Mucosa of stomach (tissue), 1 donor: ENCODE data around the gene DSTYK.
A peak's percentile ranks its signal among the peaks of the same experiment; 100 is the strongest.

Experiments used
- H3K27me3 ChIP-seq: one replicate; pipeline ENCODE4 v1.7.0; 2013; ENCODE audit warnings: mild to moderate bottlenecking, low read length; ENCODE audit not compliant: control insufficient read depth, insufficient read depth
- H3K36me3 ChIP-seq: one replicate; pipeline ENCODE4 v1.7.0; 2013; ENCODE audit warnings: low read length; ENCODE audit not compliant: control insufficient read depth, insufficient read depth
- H3K4me1 ChIP-seq: one replicate; pipeline ENCODE4 v1.7.0; 2013; ENCODE audit warnings: mild to moderate bottlenecking, low read length; ENCODE audit not compliant: control insufficient read depth, insufficient read depth
- H3K4me3 ChIP-seq: one replicate; pipeline ENCODE4 v1.7.0; 2013; ENCODE audit warnings: low read length
- H3K9ac ChIP-seq: one replicate; pipeline ENCODE4 v1.7.0; 2013; ENCODE audit warnings: mild to moderate bottlenecking, low read length, moderate library complexity
- H3K9me3 ChIP-seq: one replicate; pipeline ENCODE4 v1.7.0; 2013; ENCODE audit warnings: mild to moderate bottlenecking, low read length, moderate library complexity; ENCODE audit not compliant: control insufficient read depth
- donor health status: Pancreatic carcinoma.

DSTYK gene

DNA sequence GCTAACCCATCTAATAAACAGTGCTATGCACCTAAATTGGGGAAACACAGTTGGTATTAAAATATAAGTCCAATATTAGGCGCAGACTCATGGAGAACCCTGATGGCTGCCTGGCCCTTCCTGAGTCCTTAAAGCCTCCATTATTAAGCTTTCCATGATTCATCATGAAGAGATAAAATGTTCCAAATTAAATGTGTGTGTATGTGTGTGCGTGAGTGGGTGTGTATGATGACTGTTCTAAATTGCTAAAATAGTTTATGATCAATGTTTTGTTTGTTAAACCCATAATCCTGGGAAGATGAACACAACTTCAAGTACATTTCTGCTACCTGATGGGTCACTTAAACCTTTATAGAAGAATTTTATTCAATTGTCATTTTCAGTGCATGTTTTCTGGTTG is 83.5 kb downstream of the DSTYK start:
- Histone ChIP-seq H3K4me3 (no peak overlapping the region), H3K36me3 (no peaks in the 10 kb centered on the region), H3K27me3 (no peaks in the 10 kb centered on the region), H3K9ac (no peak overlapping the region), H3K9me3 (no peaks in the 10 kb centered on the region), H3K4me1 (no peaks in the 10 kb centered on the region)

- Histone ChIP-seq H3K9ac (no peak overlapping the region), H3K27me3 (no peaks in the 10 kb centered on the region), H3K36me3 (no peaks in the 10 kb centered on the region), H3K4me3 (no peak overlapping the region), H3K9me3 (no peaks in the 10 kb centered on the region), H3K4me1 (peaks cover 4% of the 10 kb centered on the region)
Measured at GRCh38 chr1:205127646-205128045, 83.9 kb downstream of the DSTYK start.

GRCh38 chr1:205124726-205125125 is 86.8 kb downstream of the DSTYK start:
- Histone ChIP-seq H3K4me3 (no peak overlapping the region), H3K36me3 (no peaks in the 10 kb centered on the region), H3K9ac (no peak overlapping the region), H3K4me1 (peaks cover 16% of the 10 kb centered on the region), H3K27me3 (no peaks in the 10 kb centered on the region), H3K9me3 (no peaks in the 10 kb centered on the region)

DNA sequence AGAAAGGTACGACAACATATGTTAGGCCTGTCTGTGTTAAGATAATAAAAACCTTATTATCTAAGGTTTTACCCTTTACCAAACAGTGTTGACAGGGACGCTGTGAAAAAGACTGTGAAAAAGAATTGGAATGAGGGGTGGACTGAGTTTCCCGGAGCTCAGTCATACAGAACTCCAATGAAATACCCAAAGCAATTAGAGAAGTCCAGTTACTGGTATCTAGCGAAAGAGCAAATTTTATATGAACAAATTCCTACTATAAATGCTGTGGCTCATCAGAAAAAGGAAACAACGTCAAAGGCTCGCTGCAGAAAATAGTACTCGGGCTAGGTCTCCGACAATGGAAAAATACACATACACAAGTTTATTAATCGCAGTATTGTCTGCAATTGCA is 89.0 kb downstream of the DSTYK start:
- Histone ChIP-seq H3K9ac (peak overlapping the region; percentile 95), H3K36me3 (no peaks in the 10 kb centered on the region), H3K4me3 (peak overlapping the region; percentile 96)

GRCh38 chr1:205121660-205122488 is 89.6 kb downstream of the DSTYK start, which contains the start of gene RBBP5:
TSS of gene RBBP5 (minus strand) at chr1:205121978. CDS start at chr1:205121873, 105 bp downstream.
- no peaks in the 10 kb centered on the region for H3K36me3 ChIP-seq
- no peaks in the 10 kb centered on the region for H3K9me3 ChIP-seq
- peak within 1 kb of the TSS; percentile 95 for H3K9ac ChIP-seq
- H3K27me3 ChIP-seq, result no peaks in the 10 kb centered on the region
- peaks cover 16% of the 10 kb centered on the region for H3K4me1 ChIP-seq
- peak within 1 kb of the TSS; percentile 96 for H3K4me3 ChIP-seq

More for the DNA sequence above, 89.0 kb downstream of the DSTYK start:
- Histone ChIP-seq H3K9me3 (no peaks in the 10 kb centered on the region), H3K27me3 (no peaks in the 10 kb centered on the region), H3K4me1 (peaks cover 16% of the 10 kb centered on the region)

GRCh38 chr1:205118752-205119151 is 92.8 kb downstream of the DSTYK start:
- Histone ChIP-seq H3K36me3 (no peaks in the 10 kb centered on the region), H3K27me3 (no peaks in the 10 kb centered on the region), H3K4me3 (no peak overlapping the region), H3K9ac (no peak overlapping the region), H3K4me1 (peaks cover 16% of the 10 kb centered on the region), H3K9me3 (no peaks in the 10 kb centered on the region)

GRCh38 chr1:205111354-205111753 is 100.1 kb downstream of the DSTYK start:
- no peak overlapping the region for H3K4me3 ChIP-seq
- no peaks in the 10 kb centered on the region for H3K4me1 ChIP-seq
- no peaks in the 10 kb centered on the region for H3K36me3 ChIP-seq
- no peaks in the 10 kb centered on the region for H3K27me3 ChIP-seq
- H3K9me3 ChIP-seq, result no peaks in the 10 kb centered on the region
- H3K9ac ChIP-seq, result no peak overlapping the region

DNA sequence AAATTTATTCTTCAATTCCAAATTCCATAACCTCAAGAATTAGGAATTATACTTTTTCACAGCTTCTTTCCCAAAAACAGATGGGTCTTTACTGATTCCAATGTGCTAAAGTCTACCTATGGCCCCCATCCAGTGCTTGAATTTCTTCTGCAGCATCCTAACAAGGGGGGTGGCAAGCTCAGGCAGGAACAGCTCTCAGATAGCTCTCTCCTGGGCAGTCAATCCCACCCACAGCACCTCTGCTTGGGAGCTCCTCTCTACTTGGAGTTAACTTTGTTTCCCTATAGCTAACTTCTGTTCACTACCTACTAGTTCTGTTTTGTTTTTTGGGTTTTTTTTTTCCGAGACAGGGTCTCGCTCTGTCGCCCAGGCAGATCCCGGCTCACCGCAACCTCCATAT is 101.8 kb downstream of the DSTYK start:
- H3K36me3 ChIP-seq, result no peaks in the 10 kb centered on the region
- H3K4me3 ChIP-seq, result no peak overlapping the region
- no peaks in the 10 kb centered on the region for H3K27me3 ChIP-seq
- no peaks in the 10 kb centered on the region for H3K4me1 ChIP-seq
- no peak overlapping the region for H3K9ac ChIP-seq
- no peaks in the 10 kb centered on the region for H3K9me3 ChIP-seq

DNA sequence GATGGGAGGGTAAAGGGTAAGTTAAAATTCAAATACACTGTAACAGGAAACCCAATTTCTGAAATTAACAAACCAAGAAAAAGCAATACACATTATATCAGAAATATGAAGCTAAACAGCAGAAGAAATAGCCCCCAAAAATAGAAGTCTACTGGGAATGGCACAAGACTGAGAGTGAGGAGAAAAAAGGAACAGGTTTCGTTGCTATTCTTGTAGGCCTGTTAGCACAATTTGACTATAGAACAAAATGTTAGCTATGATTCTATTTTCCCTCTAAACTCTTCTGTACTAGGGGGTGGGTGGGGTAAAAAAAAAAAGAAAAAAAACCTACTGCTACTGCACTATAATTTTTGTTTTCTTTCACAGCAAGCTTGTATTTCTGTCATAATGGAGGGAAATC is 102.2 kb downstream of the DSTYK start:
- Histone ChIP-seq H3K9me3 (no peaks in the 10 kb centered on the region), H3K27me3 (no peaks in the 10 kb centered on the region), H3K9ac (no peak overlapping the region), H3K4me1 (no peaks in the 10 kb centered on the region), H3K4me3 (no peak overlapping the region), H3K36me3 (no peaks in the 10 kb centered on the region)

DNA sequence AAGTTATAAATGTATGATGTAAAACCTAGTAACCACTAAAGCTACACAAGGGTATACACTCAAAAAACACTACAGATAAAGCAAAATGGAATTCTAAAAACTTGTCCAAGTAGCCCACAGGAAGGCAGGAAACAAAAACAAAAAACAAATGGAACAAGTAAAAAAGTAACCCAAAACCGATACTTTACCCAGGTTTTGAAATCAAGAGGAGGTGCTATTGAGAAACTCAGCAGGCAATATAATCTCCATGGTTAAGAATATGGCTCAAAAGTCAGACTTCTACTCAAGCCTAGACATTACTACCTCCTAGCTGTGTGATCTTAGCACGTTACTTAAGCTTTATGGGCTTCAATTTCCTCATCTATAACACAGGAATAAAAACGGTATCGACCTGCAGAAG is 103.0 kb downstream of the DSTYK start:
- no peaks in the 10 kb centered on the region for H3K9me3 ChIP-seq
- H3K27me3 ChIP-seq, result no peaks in the 10 kb centered on the region
- H3K9ac ChIP-seq, result no peak overlapping the region
- H3K36me3 ChIP-seq, result no peaks in the 10 kb centered on the region
- H3K4me3 ChIP-seq, result no peak overlapping the region
- H3K4me1 ChIP-seq, result no peaks in the 10 kb centered on the region

GRCh38 chr1:205107327-205107726 is 104.2 kb downstream of the DSTYK start:
- Histone ChIP-seq H3K27me3 (no peaks in the 10 kb centered on the region), H3K36me3 (no peaks in the 10 kb centered on the region), H3K9ac (no peak overlapping the region), H3K4me3 (no peak overlapping the region), H3K4me1 (no peaks in the 10 kb centered on the region), H3K9me3 (no peaks in the 10 kb centered on the region)

DNA sequence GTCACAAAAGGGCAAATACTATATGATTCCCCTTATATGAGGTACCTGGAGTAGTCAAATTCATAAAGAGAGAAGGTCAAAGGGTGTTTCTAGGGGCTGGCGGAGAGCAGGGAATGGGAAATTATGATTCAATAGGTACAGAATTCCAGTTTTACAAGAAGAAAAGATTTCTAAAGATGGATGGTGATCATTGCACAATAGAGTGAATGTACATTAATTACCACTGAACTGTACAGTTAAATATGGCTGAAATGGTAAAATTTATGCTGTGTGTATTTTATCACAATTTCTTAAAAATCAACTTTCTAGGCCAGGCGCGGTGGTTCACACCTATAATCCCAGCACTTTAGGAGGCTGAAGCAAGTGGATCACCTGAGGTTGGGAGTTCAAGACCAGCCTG is 109.1 kb downstream of the DSTYK start:
- H3K36me3 ChIP-seq, result peaks cover 9% of the 10 kb centered on the region
- H3K4me1 ChIP-seq, result no peaks in the 10 kb centered on the region
- H3K9ac ChIP-seq, result no peak overlapping the region
- no peak overlapping the region for H3K4me3 ChIP-seq
- H3K9me3 ChIP-seq, result no peaks in the 10 kb centered on the region
- no peaks in the 10 kb centered on the region for H3K27me3 ChIP-seq
